ENCODE data around the gene SPEG.

SPEG gene

GRCh38 chr2:219464286-219465032, 29.8 kb downstream of the SPEG start:
- Histone ChIP-seq H3K9me2 (replicated peaks; ENCODE audit: control insufficient read depth, low read length) (no peaks in the 10 kb centered on the region), H3K27ac (ENCODE audit: low read depth, low read length) (no peak overlapping the region), H3K79me2 (ENCODE audit: control insufficient read depth, low read length) (no peaks in the 10 kb centered on the region), H3K4me1 (ENCODE audit: control insufficient read depth, low read length) (peaks cover 7% of the 10 kb centered on the region), H4K20me1 (ENCODE audit: control insufficient read depth, insufficient read depth, low read depth, low read length) (no peaks in the 10 kb centered on the region), H3K36me3 (ENCODE audit: control insufficient read depth, low read length) (no peaks in the 10 kb centered on the region), H3K4me2 (ENCODE audit: low read length) (no peak overlapping the region), H3F3A (ENCODE audit: control insufficient read depth, insufficient read depth) (no peaks in the 10 kb centered on the region), H3K27me3 (ENCODE audit: control insufficient read depth, low read length) (no peaks in the 10 kb centered on the region), H3K4me3 (ENCODE audit: low read length) (no peak overlapping the region), H3K9me3 (ENCODE audit: control insufficient read depth, insufficient read depth, low read length) (no peaks in the 10 kb centered on the region)
- TF ChIP-seq EZH2phosphoT487 (IDR thresholded peaks at IDR 0.05; ENCODE audit: borderline replicate concordance, low read length) (no peak), CTCF (IDR thresholded peaks at IDR 0.05; ENCODE audit: low read depth, low read length, poor library complexity, severe bottlenecking) (no peak)

GRCh38 chr2:219465659-219466561, 31.3 kb downstream of the SPEG start:
- Histone ChIP-seq H3K9me3 (ENCODE audit: control insufficient read depth, insufficient read depth, low read length) (no peaks in the 10 kb centered on the region), H3K36me3 (ENCODE audit: control insufficient read depth, low read length) (no peaks in the 10 kb centered on the region), H4K20me1 (ENCODE audit: control insufficient read depth, insufficient read depth, low read depth, low read length) (no peaks in the 10 kb centered on the region), H3K9me2 (replicated peaks; ENCODE audit: control insufficient read depth, low read length) (no peaks in the 10 kb centered on the region), H3F3A (ENCODE audit: control insufficient read depth, insufficient read depth) (no peaks in the 10 kb centered on the region), H3K4me2 (ENCODE audit: low read length) (no peak overlapping the region), H3K27me3 (ENCODE audit: control insufficient read depth, low read length) (no peaks in the 10 kb centered on the region), H3K4me1 (ENCODE audit: control insufficient read depth, low read length) (peaks cover 5% of the 10 kb centered on the region), H3K27ac (ENCODE audit: low read depth, low read length) (no peak overlapping the region), H3K4me3 (ENCODE audit: low read length) (no peak overlapping the region), H3K79me2 (ENCODE audit: control insufficient read depth, low read length) (no peaks in the 10 kb centered on the region)
- TF ChIP-seq EZH2phosphoT487 (IDR thresholded peaks at IDR 0.05; ENCODE audit: borderline replicate concordance, low read length) (no peak), CTCF (IDR thresholded peaks at IDR 0.05; ENCODE audit: low read depth, low read length, poor library complexity, severe bottlenecking) (no peak)

- Histone ChIP-seq H3K4me1 (ENCODE audit: control insufficient read depth, low read length) (no peaks in the 10 kb centered on the region), H3K36me3 (ENCODE audit: control insufficient read depth, low read length) (no peaks in the 10 kb centered on the region), H3K4me2 (ENCODE audit: low read length) (no peak overlapping the region), H3K27ac (ENCODE audit: low read depth, low read length) (no peak overlapping the region), H4K20me1 (ENCODE audit: control insufficient read depth, insufficient read depth, low read depth, low read length) (no peaks in the 10 kb centered on the region), H3K9me2 (replicated peaks; ENCODE audit: control insufficient read depth, low read length) (no peaks in the 10 kb centered on the region), H3F3A (ENCODE audit: control insufficient read depth, insufficient read depth) (no peaks in the 10 kb centered on the region), H3K4me3 (ENCODE audit: low read length) (no peak overlapping the region), H3K9me3 (ENCODE audit: control insufficient read depth, insufficient read depth, low read length) (no peaks in the 10 kb centered on the region), H3K27me3 (ENCODE audit: control insufficient read depth, low read length) (no peaks in the 10 kb centered on the region), H3K79me2 (ENCODE audit: control insufficient read depth, low read length) (no peaks in the 10 kb centered on the region)
- TF ChIP-seq CTCF (IDR thresholded peaks at IDR 0.05; ENCODE audit: low read depth, low read length, poor library complexity, severe bottlenecking), result no peak
- no peak for TF ChIP-seq EZH2phosphoT487 (IDR thresholded peaks at IDR 0.05; ENCODE audit: borderline replicate concordance, low read length)
Observed at GRCh38 chr2:219466816-219467735, 32.4 kb downstream of the SPEG start.

All from DOHH2 (cell line).